Right cardiac atrium (tissue), 5 donors: ENCODE measurements around the gene UMAD1. TPM values are rescaled to one million over a fixed set of nuclear protein-coding genes. Genes with fewer than 3 reads are reported as not detected.
"Not testable (repeated sequence)": the region's sequence is repeated elsewhere in the genome, so short reads cannot be mapped to it uniquely, and the experiment has no call there.

Experiments
- ATAC-seq, 2 donors: fragments of 200-7000 bp; cut with Tn5 transposase; one replicate each; pipeline versions ENCODE4 v1.8.0 to v1.9.1; 2020; ENCODE audit warnings: moderate library complexity in 2 of 2, mild to moderate bottlenecking in 1 of 2
- DNase-seq, 3 donors: peaks; one replicate each; pipeline ENCODE4 v3.0.0-alpha.2; 2020
- H3K27ac ChIP-seq: one replicate; pipeline ENCODE4 v1.5.1; 2013; ENCODE audit warnings: mild to moderate bottlenecking, low read length, control low read depth, moderate library complexity
- H3K27me3 ChIP-seq: one replicate; pipeline ENCODE4 v1.6.1; 2013; ENCODE audit not compliant: control insufficient read depth, insufficient read depth
- H3K4me1 ChIP-seq: one replicate; pipeline ENCODE4 v1.6.1; 2013; ENCODE audit warnings: low read length; ENCODE audit not compliant: control insufficient read depth, insufficient read depth
- H3K4me3 ChIP-seq: one replicate; pipeline ENCODE4 v1.5.1; 2013; ENCODE audit warnings: low read length, control low read depth
- H3K9me3 ChIP-seq: one replicate; pipeline ENCODE4 v1.6.1; 2013; ENCODE audit warnings: low read length; ENCODE audit not compliant: control insufficient read depth
- WGBS: extraction: QIAGEN DNeasy Blood & Tissue Kit; methylation state at CpG from one replicate; pipeline ENCODE4 v1.1.7; 2013; 5-methylcytosine and 5-hydroxymethylcytosine counted together
- intact Hi-C, 4 donors: fragments of 100-400 bp; cut with DNase I; formaldehyde crosslinking; loops; one replicate each; pipeline versions ENCODE4 v1.11.0 to v1.14.0; 2022 to 2023
- polyA plus RNA-seq: library from polyadenylated mRNA; stranded (reverse); fragments of 200-250 nt; gene quantifications from one replicate; pipeline ENCODE4 v1.2.3, GENCODE V29; 2013
- total RNA-seq, 4 donors: library from RNA; stranded (reverse); fragmentation: NEBNext Ultra II Directional; extraction: Animal tissue kit (Norgen Biotek cat#: 25700); gene quantifications; one replicate each; pipeline ENCODE4 v1.2.1, GENCODE V29; 2021
- donor health status: healthy with polysubstance abuse.
- donor health status: DM: no; HTN: yes; CAD: no.
- donor health status: DM: no; HTN: no; CAD: no.
- donor health status: DM: no; HTN: yes; CAD: no; lungs with severe emphysema.
- donor health status: DM: yes; HTN: yes; CAD: no.

The UMAD1 gene
- total and polyA plus RNA-seq, 5 donors: 8.0 to 14.6 (median 12.8) TPM

- Histone ChIP-seq H3K27ac (no peak overlapping the region), H3K4me1 (no peaks in the 10 kb centered on the region), H3K27me3 (no peaks in the 10 kb centered on the region), H3K4me3 (no peak overlapping the region), H3K9me3 (no peaks in the 10 kb centered on the region)
- intact Hi-C loops: no loop called here
- DNase-seq: no peak
- ATAC-seq: no peak
- WGBS: 79% methylated on average over 3 of the region's 3 CpGs
Observed at GRCh38 chr7:7803715-7804178, 163.2 kb downstream of the UMAD1 start.

- H3K27ac ChIP-seq, H3K4me1 ChIP-seq, DNase-seq, ATAC-seq, H3K27me3 ChIP-seq, H3K9me3 ChIP-seq, intact Hi-C loops, H3K4me3 ChIP-seq: not testable (repeated sequence)
- 87% methylated on average over 9 of the region's 9 CpGs for WGBS
Observed at GRCh38 chr7:7804822-7805221, 164.3 kb downstream of the UMAD1 start.

GRCh38 chr7:7805511-7806153, 165.1 kb downstream of the UMAD1 start:
- Histone ChIP-seq H3K27ac (no peak overlapping the region), H3K4me1 (no peaks in the 10 kb centered on the region), H3K4me3 (no peak overlapping the region), H3K27me3 (no peaks in the 10 kb centered on the region), H3K9me3 (no peaks in the 10 kb centered on the region)
- 68% methylated on average over 2 of the region's 2 CpGs for WGBS
- intact Hi-C loops: no loop called here
- no peak for ATAC-seq
- no peak for DNase-seq

GRCh38 chr7:7808156-7808555, 167.6 kb downstream of the UMAD1 start:
- Histone ChIP-seq H3K27me3 (no peaks in the 10 kb centered on the region), H3K4me3 (no peak overlapping the region), H3K27ac (no peak overlapping the region), H3K9me3 (no peaks in the 10 kb centered on the region), H3K4me1 (no peaks in the 10 kb centered on the region)
- DNase-seq (no peak), ATAC-seq (no peak)
- WGBS: 75% methylated on average over 4 of the region's 4 CpGs
- intact Hi-C loops: no loop called here

GRCh38 chr7:7808626-7809025, 168.1 kb downstream of the UMAD1 start:
- WGBS: 98% methylated on average over 1 of the region's 1 CpG
- H3K4me1 ChIP-seq: no peaks in the 10 kb centered on the region
- intact Hi-C loops: no loop called here

DNA sequence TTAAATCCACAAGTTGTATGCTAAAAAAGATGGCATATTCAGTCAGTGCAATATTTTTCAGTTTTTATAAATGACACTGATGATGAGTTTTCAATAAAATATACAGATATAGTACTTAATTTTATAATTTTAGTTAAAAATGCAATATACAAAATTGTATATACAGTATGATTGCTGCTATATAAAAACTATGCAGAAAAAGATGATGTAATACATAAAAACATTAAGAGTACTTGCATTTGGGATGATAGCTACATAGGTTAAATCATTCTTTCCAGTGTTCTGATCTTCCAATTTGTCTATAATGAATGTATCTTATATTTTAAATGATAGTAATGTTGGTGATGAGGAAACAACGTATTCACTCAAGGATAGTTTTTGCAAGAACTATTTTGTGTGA, 169.8 kb downstream of the UMAD1 start:
- no peak for ATAC-seq
- no peaks in the 10 kb centered on the region for H3K27me3 ChIP-seq
- DNase-seq: no peak
- no peak overlapping the region for H3K4me3 ChIP-seq
- no peaks in the 10 kb centered on the region for H3K4me1 ChIP-seq
- H3K27ac ChIP-seq: no peak overlapping the region
- WGBS: 93% methylated on average over 1 of the region's 1 CpG
- no peaks in the 10 kb centered on the region for H3K9me3 ChIP-seq
- intact Hi-C loops: no loop called here

More at GRCh38 chr7:7808626-7809025, 168.1 kb downstream of the UMAD1 start:
- Histone ChIP-seq H3K27ac (no peak overlapping the region), H3K9me3 (no peaks in the 10 kb centered on the region), H3K4me3 (no peak overlapping the region), H3K27me3 (no peaks in the 10 kb centered on the region)
- no peak for DNase-seq
- no peak for ATAC-seq

DNA sequence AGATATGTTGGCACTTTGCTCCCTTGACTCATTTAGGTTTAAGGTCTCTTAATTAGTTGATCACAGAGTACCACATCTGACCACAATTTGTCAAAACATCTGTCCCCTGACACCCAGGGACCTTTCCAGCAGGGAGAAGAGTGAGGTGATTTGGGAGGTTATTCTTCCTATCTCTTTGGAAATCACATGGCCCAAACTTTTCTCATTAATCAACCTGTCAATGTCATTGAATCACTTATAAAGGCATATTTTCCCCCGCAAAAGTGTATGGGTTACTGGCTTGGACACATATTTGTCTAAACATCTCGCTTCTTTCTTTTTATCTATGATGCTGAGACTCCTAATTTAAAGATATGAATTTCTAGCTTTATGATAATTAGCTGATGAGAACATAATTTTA, 170.3 kb downstream of the UMAD1 start:
- Histone ChIP-seq H3K4me1 (no peaks in the 10 kb centered on the region), H3K27ac (no peak overlapping the region), H3K9me3 (no peaks in the 10 kb centered on the region), H3K27me3 (no peaks in the 10 kb centered on the region), H3K4me3 (no peak overlapping the region)
- WGBS: 91% methylated on average over 2 of the region's 2 CpGs
- DNase-seq (no peak), ATAC-seq (no peak)
- intact Hi-C loops: no loop called here

- Histone ChIP-seq H3K27me3 (no peaks in the 10 kb centered on the region), H3K4me3 (no peak overlapping the region), H3K4me1 (no peaks in the 10 kb centered on the region), H3K27ac (no peak overlapping the region), H3K9me3 (no peaks in the 10 kb centered on the region)
- WGBS: 93% methylated on average over 1 of the region's 1 CpG
- no peak for ATAC-seq
- no peak for DNase-seq
- intact Hi-C loops: no loop called here
Observed at GRCh38 chr7:7812112-7812511, 171.6 kb downstream of the UMAD1 start.

DNA sequence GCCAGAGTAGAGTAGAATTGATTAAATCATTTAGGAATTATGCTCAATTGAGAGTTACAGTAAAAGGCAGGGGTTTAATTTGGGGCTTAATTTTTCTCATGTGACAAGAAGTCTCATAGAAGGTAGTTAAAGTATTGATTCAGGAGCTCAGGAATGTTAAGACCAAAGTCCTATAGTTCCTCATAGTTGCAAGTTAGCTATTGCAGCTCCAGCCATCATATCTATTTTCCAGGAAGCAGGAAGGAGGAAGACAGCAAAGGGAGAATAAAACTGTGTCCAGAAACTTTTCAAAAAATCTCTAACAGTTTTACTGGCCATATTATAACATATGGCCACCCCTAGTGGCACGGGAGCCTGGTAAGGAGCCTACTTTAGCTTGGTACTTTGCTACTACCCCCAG, 174.8 kb downstream of the UMAD1 start:
- intact Hi-C loops: no loop called here
- no peaks in the 10 kb centered on the region for H3K4me1 ChIP-seq
- no peaks in the 10 kb centered on the region for H3K9me3 ChIP-seq
- DNase-seq (no peak), ATAC-seq (no peak)
- WGBS: 96% methylated on average over 1 of the region's 1 CpG
- no peaks in the 10 kb centered on the region for H3K27me3 ChIP-seq
- H3K27ac ChIP-seq: no peak overlapping the region
- H3K4me3 ChIP-seq: no peak overlapping the region

DNA sequence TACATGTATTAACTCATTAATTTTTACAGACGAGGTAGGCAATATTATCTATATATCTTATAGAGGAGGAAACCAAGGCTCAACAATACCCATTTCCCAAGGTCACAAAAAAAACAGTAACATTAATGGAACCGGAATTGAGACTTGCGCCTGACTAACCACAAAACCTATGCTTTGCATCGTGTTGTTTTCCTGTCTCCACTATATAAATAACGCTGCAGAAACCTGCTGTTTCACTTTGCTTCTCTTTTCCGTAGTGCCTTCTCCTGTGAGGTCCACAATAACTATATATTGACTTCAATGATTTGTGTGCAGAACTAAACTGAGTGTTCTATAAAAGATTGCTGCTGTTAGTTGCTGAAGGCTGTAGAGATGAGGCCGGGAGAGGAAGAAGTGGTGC, 175.5 kb downstream of the UMAD1 start:
- H3K27ac ChIP-seq: no peak overlapping the region
- DNase-seq: no peak
- H3K4me1 ChIP-seq: no peaks in the 10 kb centered on the region
- H3K27me3 ChIP-seq: no peaks in the 10 kb centered on the region
- H3K4me3 ChIP-seq: no peak overlapping the region
- no peaks in the 10 kb centered on the region for H3K9me3 ChIP-seq
- WGBS: 75% methylated on average over 7 of the region's 7 CpGs
- intact Hi-C loops: no loop called here
- ATAC-seq: no peak

GRCh38 chr7:7816816-7817536, 176.4 kb downstream of the UMAD1 start:
- Histone ChIP-seq H3K27ac (no peak overlapping the region), H3K27me3 (no peaks in the 10 kb centered on the region), H3K9me3 (no peaks in the 10 kb centered on the region), H3K4me3 (no peak overlapping the region), H3K4me1 (no peaks in the 10 kb centered on the region)
- no peak for ATAC-seq
- 75% methylated on average over 7 of the region's 7 CpGs for WGBS
- no peak for DNase-seq
- intact Hi-C loops: no loop called here
